Skin epidermis (tissue), 12 donors: Measurements from ENCODE around the gene ITGA11.

Source experiments
- H3K27ac ChIP-seq, 21 experiments: fragments of 200-600 bp; sonication (generic) in 11 of 21; one replicate each; pipeline ENCODE4 v1.5.0; 2020; ENCODE audit warnings: mild to moderate bottlenecking in 3 of 21, inconsistent platforms in 2 of 21, moderate library complexity in 2 of 21
- H3K4me3 ChIP-seq, 7 experiments: fragments of 200-600 bp; sonication (generic) in 2 of 7; one replicate each; pipeline ENCODE4 v1.5.0; 2020; ENCODE audit warnings: inconsistent platforms in 2 of 7, mild to moderate bottlenecking in 2 of 7, moderate library complexity in 1 of 7

Gene ITGA11

DNA sequence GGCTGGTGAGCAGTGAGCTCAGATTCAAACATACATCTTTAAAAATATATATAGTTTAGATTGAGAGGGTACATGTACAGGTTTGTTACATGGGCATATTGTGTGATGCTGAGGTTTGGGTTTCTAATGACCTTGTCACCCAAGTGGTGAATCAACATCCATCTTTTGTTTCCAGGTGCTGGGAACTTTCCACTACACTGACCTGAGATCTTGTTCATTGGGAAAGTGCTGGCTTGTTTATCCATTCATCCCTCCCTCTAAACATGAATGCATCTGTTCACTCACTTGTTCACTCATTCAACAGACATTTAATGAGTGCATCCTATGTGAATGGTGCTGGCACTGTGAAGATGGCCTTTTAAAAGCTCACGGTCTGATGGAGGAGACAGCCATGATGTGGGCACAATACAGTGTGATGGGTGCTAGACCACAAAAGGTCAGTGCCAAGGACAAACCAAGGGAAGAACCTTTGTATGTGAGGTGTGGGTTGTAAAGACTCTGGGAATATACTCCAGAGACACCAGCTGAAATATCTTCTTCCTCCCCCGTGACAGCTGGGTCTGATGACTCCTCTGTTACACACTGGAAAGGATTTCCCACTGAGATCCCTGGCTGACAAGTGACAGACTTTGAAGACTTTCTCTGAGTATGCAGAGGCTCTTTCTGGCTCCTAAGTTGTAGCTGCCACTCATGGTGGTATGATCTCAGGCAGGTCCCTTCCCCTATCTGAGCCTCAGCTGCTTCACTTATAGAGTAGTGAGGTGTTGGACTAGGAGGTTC lies 16.2 kb upstream of the ITGA11 start:
- H3K4me3 ChIP-seq = no peak overlapping the region
- no peak overlapping the region for H3K27ac ChIP-seq

DNA sequence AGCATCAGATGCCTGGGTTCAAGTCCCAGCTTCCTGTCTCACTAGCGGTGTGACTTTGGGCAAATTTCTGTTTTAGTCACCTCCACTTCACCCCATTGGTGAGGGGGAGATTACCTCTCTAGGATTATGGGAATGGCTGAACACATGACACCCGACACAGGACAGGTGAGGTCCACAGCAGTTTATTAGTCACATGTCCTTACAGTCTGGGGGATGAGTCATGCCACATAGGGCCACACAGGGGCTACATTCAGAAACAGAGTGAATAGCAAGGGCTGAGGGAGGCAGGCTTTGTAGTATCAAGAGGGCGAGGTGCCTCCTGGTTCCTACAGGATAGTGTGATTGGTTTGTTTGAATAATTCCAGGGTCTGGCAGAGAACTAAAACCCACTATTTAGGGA lies 15.2 kb upstream of the ITGA11 start:
- Histone ChIP-seq H3K4me3 (no peak overlapping the region), H3K27ac (no peak overlapping the region)

DNA sequence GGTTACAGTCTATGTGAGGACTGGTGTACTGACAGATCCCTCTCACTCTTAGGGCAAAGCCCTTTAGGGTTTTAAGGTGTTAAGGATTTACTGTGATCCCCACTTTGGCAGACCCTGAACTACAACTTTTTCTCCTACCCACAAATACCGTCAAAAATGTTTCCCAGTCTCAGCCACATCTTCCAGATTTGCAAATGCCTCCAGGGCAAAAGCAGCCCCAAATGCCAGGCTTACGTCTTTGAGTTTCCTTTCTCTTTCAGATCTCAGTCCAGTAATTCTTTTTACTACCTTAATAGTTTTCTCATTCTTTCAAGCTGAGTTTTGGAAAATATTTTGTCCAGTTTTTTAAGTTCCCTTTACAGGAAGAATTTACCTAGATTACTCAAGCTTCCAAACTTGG lies 13.4 kb upstream of the ITGA11 start:
- no peak overlapping the region for H3K4me3 ChIP-seq
- no peak overlapping the region for H3K27ac ChIP-seq

DNA sequence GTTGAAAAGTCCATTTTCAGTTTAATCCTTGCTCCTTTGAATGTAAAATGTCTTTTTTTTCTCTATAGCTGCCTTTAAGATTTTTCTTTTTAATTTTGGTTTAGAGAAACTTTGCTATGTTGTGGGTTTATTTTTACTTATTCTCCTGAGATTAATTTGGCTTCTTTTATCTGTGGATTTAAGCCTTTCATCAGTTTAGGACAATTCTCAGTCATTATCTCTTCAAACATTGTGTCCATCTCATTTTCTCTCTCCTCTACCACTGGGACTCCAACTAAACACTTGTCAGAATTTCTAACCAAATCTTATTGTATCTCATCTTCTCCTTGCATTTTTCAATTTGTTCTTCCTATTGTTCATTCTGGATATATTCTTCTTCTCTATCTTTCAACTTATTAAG lies 12.4 kb upstream of the ITGA11 start:
- no peak overlapping the region for H3K4me3 ChIP-seq
- H3K27ac ChIP-seq = no peak overlapping the region

DNA sequence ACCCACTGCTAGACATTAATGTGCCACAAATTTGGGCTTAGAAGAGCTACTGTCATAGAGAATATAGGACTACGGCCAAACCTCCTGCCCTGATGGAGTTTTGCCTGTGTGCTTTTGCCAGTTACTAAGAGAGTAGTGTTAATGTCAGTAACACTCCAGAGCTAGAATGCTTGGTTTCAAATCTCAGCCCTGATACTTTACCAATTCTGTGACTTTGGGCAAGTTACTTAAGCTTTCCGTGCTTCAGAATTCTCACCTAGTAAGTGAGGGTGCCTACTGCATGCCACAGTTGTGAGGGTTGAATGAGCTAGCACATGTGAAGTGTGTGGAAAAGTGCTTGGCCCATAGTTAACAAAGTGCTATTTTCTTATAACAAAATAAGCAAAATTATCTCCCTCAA lies 10.9 kb upstream of the ITGA11 start:
- Histone ChIP-seq H3K27ac (no peak overlapping the region), H3K4me3 (no peak overlapping the region)

DNA sequence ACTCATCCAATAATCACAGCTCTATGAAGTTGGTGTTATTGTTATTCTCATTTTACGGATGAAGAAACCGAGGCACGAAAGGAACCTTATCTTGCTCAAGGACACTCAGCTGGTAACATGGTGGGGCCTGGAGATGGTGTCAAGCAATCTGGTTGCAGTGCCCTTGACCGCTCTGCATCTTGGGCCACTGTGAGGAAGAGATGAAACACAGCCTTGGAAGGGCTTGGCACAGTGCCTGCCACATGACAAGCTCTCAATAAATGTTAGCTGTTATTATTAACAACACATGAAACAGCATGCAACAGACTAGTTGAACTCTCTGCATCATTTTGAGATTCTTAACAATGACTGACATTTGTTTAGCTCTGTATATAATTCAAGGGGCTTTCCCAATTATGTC lies 10.1 kb upstream of the ITGA11 start:
- Histone ChIP-seq H3K27ac (peak overlapping the region in 1 of 21 experiments; percentile 18), H3K4me3 (no peak overlapping the region)

DNA sequence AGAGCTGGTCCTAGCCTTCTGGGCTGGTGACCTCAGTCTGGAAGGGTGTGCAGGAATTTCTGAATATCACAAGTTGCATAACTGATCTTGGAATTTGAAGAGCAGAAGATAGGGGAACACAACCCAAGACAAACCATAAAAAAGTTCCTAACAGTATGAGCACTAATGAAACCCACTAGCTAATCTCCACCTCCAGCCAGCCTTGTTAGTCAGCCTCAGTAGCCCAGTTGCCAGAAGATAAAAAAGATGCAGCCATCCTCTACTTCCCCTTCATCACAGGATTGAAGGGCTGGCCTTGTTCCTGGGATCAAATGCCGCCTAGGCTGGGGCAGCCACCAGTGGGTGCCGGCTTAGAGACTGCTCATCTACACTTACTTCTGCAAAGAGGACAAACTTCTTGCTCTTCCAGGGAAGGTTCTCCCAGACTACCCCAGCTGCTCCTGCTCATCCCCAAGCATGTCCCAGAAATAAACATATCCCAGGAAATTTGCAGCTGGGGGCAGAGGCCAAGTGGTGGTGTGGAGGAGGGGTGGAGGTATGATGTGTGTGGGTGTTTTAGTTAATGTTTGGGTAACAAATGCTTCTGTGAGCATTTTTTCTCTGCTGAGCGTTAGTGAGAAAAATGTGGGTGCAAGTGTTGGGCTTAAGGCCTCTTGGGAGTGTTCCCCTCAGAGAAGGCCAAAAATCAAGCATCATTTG lies 9.2 kb upstream of the ITGA11 start:
- peak overlapping the region in 1 of 21 experiments; percentile 40 for H3K27ac ChIP-seq
- H3K4me3 ChIP-seq = no peak overlapping the region

DNA sequence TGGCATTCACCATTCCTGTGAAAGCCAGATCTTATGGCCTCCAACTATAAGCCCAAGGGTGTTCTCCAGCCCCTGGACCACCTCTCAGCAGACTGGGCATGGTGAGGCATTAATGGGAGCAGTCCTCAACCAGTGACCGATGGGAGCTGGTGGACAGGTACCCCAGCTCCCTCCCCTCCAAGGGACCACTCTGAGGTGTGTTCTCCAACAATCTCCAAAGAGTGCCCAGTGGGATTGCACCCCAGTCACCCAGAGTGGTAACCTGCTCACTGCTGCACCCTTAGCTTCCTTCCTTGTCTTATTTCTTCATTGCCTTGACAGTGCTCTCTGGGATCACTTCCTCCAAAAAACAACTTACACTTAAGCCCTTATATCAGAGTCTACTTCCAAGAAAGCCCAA lies 8.2 kb upstream of the ITGA11 start:
- Histone ChIP-seq H3K27ac (no peak overlapping the region), H3K4me3 (no peak overlapping the region)

DNA sequence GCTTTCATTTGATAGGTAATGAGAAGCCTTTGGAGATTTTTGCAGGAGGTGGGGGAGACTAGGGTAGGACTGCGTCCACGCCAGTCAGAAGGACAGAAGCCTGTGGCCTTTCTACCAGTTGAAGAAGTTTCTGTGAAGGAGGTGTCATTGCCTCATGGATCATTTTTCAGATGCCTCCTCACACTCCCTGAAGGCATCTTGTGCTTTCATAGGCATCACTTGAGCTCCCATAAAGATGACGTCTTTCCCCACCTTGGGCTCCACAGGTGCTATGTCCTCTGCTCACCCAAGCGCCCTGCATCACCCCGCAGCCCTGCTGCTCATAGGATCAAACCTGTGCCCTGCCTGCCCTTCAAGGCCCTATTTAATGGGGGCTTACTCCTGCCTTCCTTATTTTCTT lies 7.5 kb upstream of the ITGA11 start:
- Histone ChIP-seq H3K27ac (no peak overlapping the region), H3K4me3 (no peak overlapping the region)

DNA sequence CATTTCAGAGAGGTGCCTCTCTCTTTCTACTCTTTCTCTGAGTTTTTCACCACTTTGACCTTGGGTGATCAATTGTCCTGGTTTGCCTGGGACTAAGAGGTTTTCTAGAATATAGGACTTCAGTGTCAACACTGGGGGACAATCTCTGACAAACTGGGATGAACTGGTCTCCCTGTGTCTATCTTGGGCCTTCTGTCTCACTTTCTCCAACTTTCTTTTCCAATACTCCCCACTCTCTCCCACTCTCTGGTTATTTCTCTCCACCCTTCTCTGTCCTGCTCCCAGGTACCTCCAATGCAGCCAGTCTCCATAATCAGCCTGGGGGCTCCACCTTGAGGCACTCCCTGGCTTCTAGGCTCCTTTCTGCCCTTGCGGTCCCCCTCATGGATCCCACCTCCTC lies 4.7 kb upstream of the ITGA11 start:
- Histone ChIP-seq H3K4me3 (no peak overlapping the region), H3K27ac (no peak overlapping the region)

DNA sequence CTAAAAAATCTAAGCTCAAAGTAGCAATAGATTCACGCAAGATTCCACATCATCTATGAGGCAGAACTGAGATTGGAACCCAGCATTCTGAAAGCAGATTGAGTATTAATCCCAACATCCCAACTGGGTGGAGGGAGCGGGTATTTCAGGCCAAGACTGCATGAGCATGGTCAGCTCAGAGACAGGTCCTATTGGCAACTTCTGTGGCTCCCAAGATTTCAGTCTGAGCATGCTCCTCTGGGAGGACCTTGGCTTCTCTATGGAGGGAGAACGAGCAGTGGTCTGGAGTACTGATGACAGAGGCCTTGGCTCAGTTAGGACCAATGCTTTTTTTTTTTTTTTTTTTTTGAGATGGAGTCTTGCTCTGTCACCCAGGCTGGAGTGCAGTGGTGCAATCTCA lies 4.0 kb upstream of the ITGA11 start:
- Histone ChIP-seq H3K27ac (no peak overlapping the region), H3K4me3 (no peak overlapping the region)

DNA sequence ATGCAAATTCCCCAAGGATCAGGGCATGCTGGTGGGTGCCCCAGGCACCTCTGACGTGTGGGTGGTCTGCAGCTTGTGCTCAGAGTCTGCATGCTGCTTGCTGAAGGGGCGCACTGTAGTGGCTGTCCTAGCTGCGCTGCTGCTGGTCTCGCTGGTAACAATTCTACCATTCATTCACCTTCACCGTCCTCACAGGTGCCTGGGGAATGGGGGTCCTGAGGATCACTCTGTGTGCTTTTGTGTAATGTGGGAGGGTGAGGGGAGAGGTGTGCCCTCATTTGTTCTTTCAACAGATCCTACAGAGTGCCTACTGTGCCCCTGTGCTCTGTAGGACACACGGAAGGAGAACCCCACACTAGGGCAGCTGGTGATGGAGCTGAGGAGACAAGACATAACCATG lies 2.1 kb upstream of the ITGA11 start:
- Histone ChIP-seq H3K4me3 (no peak overlapping the region), H3K27ac (no peak overlapping the region)

DNA sequence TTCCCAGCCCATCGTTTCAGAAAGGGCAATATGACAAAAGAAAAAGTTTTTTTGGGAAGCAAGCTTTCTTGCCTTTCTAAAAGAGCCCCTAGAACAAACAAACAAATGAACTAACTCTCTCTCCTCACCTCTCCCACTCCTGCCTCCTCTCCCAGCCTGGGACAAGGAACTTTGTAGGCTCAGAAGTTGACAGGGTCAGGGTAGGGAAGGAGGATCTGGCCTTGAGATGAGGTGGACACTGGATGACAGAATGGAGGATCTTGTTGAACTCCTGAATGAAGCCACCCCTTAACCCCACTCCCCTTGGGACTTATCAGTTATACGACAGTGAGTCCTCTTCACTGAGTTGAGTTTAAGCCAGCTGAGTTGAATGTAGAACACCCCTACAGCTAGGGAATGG lies 1.6 kb upstream of the ITGA11 start:
- no peak overlapping the region for H3K27ac ChIP-seq
- no peak overlapping the region for H3K4me3 ChIP-seq

DNA sequence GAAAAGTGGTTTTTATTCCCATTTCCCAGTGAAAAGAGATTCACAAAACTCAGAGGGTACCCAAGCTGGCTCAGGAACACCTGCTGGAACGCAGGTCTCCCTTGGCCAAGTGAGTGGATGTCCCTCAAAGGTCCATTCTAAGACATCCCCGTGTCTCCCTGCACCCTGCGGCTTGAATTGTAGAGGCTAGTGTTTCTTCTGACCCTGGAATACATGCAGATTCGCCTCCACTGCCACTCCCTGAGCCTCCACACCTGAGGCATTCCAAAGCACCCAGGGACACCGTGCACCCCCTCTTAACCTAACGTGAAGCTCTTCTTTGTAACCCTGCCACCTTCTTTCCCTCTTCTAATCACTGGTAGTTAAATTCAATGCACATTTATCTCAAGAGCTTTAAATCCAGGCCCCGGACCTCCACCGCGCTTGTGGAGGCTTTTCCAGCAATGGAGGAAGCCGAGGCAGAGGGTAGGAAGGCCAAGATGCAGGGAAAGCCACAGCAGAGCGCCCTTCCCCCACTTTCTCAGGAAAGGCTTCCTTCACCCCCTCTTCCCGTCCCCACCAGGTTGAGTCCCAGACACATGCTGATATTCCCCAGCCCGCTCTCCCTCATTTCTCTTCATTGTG lies 590 bp upstream of the ITGA11 start:
- no peak overlapping the region for H3K4me3 ChIP-seq
- peak overlapping the region in 1 of 21 experiments; percentile 52 for H3K27ac ChIP-seq

DNA sequence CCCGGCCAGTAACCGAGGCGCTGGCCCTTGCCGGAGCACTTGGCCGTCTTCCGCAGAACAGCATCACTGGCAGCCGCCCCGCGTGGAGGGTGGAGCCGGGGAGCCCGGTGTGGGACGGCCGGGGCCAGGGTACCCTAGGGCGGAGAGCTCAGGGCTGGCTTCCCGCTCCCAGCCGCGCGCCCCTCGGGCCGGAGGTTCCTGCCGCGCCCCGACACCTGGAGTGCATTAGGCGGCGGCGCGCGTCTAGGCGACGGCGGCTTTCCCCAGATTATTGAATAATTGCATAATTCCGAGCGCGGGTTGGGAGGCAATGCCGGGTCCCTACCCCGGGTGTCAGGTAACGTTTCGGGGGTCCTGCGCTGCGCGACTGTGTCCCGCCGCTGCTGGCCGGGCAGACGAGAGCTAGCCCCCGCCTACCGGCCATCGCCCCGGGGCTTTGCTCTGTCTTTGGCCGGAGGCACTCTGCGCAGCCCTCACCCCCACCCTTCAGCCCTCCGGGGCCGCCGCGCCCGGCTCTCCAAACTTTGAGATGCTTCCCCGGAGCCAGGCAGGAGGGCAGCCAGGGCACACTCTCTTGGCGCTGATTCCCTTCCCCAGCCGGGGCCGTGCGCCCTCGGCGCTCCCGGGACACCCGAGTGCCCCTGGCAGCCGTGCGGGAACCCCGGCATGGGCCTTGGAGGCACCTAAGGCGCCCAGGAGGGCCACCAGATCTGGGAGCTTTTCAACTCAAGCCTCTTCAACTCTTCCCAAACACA lies 749 bp downstream of the ITGA11 start:
- Histone ChIP-seq H3K4me3 (peak overlapping the region; percentile 21 to 43 (median 31)), H3K27ac (peak overlapping the region in 15 of 21 experiments; percentile 15 to 79 (median 49))

DNA sequence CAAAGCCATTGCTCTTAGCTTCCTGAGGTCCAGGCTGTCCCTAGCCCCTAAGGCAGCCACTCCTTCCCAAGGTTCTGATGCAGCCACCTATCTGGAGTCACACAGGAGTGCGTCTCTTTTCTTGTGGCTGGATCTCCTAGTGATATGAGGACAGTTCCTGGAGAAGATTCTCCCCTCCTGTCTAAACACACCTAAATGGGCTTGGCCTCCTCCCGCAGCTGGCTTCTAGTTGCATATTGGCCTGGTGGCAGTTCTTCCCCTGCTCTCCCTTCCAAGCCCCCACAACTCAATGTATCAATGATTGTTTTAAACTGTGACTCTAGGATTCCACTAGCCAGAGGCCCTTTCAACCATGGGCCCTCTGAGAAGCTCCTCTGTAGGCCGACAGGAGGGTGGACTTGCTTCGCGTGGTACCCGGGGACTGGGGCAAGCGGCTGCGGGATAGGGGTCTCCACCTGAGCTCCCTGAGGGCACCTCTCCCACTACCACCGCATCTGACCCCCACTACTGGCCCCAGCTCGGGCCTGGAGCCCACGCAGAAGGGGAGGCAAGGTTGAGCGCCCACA lies 1.4 kb downstream of the ITGA11 start:
- peak overlapping the region in 12 of 21 experiments; percentile 15 to 79 (median 53) for H3K27ac ChIP-seq
- H3K4me3 ChIP-seq = peak overlapping the region; percentile 21 to 43 (median 31)

DNA sequence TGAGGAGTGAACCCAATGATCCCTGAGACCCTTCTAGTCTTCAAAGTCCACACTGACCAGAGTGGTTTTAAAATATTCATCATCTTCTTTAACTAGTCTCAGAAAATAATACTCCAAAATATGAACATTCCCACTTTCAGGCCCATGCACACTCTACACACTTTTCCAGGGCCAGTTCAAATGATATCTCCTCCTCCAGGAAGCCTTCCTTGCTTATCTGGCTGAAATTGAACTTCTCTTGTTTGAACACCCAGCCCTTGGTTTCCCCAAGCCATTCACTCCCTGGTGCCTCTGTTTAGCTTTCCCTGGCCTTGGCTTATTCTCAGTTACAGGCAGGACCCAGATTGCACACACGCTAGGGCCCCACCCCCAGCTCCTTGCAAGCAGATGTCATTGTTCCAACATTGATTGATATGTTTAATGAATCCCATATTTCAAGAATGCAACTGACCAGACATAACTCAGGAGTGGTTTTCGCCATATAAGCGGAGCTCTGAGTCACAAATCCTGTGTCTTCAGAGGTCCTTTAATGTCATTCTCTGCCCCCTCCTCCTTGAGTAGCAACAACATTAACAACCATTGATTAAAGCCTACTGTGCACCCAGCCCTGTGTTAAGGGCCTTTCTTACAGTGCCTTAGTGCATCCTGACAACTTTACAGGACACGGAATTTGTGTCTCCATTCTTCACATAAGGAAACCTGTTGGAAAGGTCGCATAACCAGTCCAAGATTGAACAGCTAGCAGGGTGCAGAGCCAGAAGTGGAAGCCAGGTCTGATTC lies 2.1 kb downstream of the ITGA11 start:
- H3K27ac ChIP-seq = peak overlapping the region in 5 of 21 experiments; percentile 15 to 79 (median 79)
- no peak overlapping the region for H3K4me3 ChIP-seq

DNA sequence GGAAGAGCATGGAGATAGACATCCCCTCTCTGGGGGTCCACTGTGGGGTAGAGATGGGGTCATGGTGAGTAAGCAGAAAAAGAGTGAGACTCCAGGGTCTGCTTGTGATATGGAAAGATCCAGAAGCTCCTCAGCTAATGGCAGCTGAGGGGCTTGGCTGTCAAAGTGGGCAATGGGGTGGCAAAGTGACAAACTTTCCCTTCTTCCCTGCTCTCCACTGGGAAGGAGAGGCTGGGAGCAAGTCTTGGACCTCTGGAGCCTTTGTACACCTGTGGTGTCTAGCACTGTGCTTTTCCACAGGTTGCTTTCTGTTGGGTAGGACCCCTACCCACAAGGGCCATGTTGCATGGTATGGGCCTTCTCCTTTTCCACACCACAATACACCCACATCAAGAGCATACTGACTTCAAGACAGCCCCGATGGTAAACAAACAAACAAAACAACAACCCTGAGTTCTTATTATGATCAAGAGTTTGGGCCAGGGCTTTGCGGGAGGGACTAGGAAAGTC lies 3.5 kb downstream of the ITGA11 start:
- H3K4me3 ChIP-seq = no peak overlapping the region
- no peak overlapping the region for H3K27ac ChIP-seq

DNA sequence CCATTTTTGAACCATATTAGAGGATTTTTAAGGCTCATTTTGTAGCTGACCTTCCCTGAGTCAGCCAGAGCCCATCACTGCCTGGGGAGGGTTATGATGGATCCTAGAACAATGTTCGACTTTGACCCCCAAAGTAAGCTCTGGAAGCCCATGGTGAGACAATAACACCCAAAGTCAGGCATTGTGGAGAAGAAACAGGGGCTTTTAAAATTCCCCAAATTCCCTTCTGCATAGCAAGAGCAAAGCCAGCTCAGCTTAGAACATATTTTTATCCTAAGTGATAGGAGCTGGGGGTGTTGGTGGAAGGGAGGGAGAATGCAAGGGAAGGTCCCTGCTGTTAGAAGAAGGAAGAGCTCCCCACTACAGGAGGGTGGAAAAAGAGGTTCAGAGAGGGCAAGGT lies 4.0 kb downstream of the ITGA11 start:
- H3K27ac ChIP-seq = no peak overlapping the region
- no peak overlapping the region for H3K4me3 ChIP-seq
